Lower leg skin (tissue), 4 donors: ENCODE data around the gene NACC2. TPM values are rescaled to one million over a fixed set of nuclear protein-coding genes. Genes with fewer than 3 reads are reported as not detected.

ENCODE experiments used
- DNase-seq, 2 donors: peaks; one replicate each; pipeline ENCODE4 v3.0.0-alpha.2; 2019; ENCODE audit warnings: low spot score in 2 of 2
- H3K4me3 ChIP-seq: fragments of 200-600 bp; sonication (generic); 2 replicates; pipeline ENCODE4 v1.5.1; 2017; ENCODE audit warnings: mild to moderate bottlenecking, low read depth; ENCODE audit not compliant: poor library complexity, severe bottlenecking
- POLR2A ChIP-seq, 2 donors: fragments of 450-650 bp; IDR thresholded peaks; one replicate each; pipeline ENCODE4 v1.6.1; 2016 to 2017; ENCODE audit warnings: antibody characterized with exemption in 2 of 2, mild to moderate bottlenecking in 1 of 2, moderate library complexity in 1 of 2
- WGBS, 2 donors: methylation state at CpG; one replicate each; pipeline ENCODE4 v1.1.5; 2018; 5-methylcytosine and 5-hydroxymethylcytosine counted together
- intact Hi-C: fragments of 100-400 bp; cut with DNase I; formaldehyde crosslinking; loops from one replicate; pipeline ENCODE4 v1.15.0; 2023; ENCODE audit warnings: low total_unique reads
- total RNA-seq, 4 donors: library from RNA; depleted of rRNA; stranded (reverse); fragments of >200 nt; gene quantifications; one replicate each; pipeline ENCODE4 v1.1.0, GENCODE V29; 2016
- TF ChIP-seq, protein P1 (sequence below), 3 donors: fragments of 450-650 bp; IDR thresholded peaks; one replicate each; pipeline ENCODE4 v1.5.1; 2016; ENCODE audit warnings: antibody characterized with exemption in 3 of 3, mild to moderate bottlenecking in 3 of 3, moderate library complexity in 2 of 3

Gene NACC2
- total RNA-seq, 4 donors from 2014 or later, result 9.1 to 17.3 (median 13.4) TPM

DNA sequence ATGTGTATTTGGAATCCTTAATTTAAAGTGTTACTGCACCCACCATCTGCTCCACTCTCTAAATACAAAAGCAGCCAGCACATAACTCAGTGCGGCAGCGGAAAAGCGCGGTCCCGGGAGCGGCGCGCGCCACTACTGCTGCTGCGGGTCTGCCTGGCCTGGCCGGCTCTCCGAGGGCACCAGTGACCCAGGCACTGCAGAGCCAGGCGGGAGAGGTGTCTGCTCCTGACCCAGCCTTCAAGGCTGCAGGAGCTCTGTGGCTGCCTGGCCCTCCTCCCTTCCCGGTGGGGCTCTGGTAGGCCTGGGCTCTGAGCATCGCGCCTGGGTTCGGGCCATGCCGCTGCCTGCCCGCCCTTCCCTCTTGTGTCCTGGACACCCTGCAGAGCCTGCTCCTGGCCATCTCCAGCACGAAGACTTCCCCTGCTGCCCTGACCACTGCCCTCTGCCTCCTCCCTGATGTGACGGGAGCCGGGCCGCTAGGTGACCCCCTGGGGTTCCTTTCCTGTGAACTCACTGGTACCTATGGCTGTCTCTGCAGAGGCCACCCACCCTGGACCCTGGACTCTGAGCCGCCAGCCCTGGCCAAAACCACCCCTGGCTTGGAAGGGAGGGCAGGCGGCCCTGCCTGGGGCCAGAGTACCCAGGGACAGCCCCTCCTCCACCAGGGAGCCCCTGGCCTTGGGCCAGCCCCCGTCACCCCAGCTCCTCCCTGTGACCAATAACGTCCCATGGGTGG, 101.2 kb downstream of the NACC2 start:
- WGBS, 2 donors, result 76 to 77% methylated on average over 26 to 27 of the region's 27 CpGs
- intact Hi-C loops, result no loop called here
- H3K4me3 ChIP-seq, result no peak overlapping the region
- no peak for TF ChIP-seq POLR2A (IDR thresholded peaks at IDR 0.05)
- TF ChIP-seq, protein P1, sequence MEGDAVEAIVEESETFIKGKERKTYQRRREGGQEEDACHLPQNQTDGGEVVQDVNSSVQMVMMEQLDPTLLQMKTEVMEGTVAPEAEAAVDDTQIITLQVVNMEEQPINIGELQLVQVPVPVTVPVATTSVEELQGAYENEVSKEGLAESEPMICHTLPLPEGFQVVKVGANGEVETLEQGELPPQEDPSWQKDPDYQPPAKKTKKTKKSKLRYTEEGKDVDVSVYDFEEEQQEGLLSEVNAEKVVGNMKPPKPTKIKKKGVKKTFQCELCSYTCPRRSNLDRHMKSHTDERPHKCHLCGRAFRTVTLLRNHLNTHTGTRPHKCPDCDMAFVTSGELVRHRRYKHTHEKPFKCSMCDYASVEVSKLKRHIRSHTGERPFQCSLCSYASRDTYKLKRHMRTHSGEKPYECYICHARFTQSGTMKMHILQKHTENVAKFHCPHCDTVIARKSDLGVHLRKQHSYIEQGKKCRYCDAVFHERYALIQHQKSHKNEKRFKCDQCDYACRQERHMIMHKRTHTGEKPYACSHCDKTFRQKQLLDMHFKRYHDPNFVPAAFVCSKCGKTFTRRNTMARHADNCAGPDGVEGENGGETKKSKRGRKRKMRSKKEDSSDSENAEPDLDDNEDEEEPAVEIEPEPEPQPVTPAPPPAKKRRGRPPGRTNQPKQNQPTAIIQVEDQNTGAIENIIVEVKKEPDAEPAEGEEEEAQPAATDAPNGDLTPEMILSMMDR (IDR thresholded peaks at IDR 0.05), result no peak
- DNase-seq, result no peak

GRCh38 chr9:135993409-135993742, 101.7 kb downstream of the NACC2 start:
- no peak for TF ChIP-seq POLR2A (IDR thresholded peaks at IDR 0.05)
- TF ChIP-seq, protein P1 (IDR thresholded peaks at IDR 0.05), result no peak
- intact Hi-C loops, result no loop called here
- 49 to 60% methylated on average over 11 to 13 of the region's 13 CpGs for WGBS, 2 donors
- no peak for DNase-seq
- H3K4me3 ChIP-seq, result no peak overlapping the region

- intact Hi-C loops, result no loop called here
- TF ChIP-seq POLR2A (IDR thresholded peaks at IDR 0.05), result no peak
- TF ChIP-seq, protein P1 (IDR thresholded peaks at IDR 0.05), result no peak
- 5 to 6% methylated on average over 26 to 32 of the region's 32 CpGs for WGBS, 2 donors
- DNase-seq, result peak; percentile 63 to 95
- no peak overlapping the region for H3K4me3 ChIP-seq
These were observed 102.3 kb downstream of the NACC2 start for GRCh38 chr9:135992486-135993408.

DNA sequence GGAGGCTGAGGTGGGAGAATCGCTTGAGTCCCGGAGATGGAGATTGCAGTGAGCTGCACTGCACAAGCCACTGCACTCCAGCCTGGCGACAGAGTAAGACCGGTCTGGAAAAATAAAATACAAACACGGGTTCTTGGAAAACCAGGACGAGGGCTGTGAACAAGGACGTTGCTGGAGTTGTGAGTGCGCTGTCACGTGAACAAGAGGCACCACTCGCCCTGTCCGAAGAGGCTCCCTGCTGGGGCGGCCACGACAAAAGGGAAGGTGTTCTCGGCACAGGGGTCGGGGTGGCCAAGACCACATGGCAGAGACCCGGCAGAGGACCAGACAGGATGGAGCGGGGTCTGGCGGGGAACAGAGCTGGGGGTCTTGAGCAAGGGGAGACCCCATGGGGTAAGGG, 103.3 kb downstream of the NACC2 start:
- intact Hi-C loops, result no loop called here
- WGBS, 2 donors, result 83 to 89% methylated on average over 18 of the region's 18 CpGs
- no peak for DNase-seq
- TF ChIP-seq, protein P1 (IDR thresholded peaks at IDR 0.05), result no peak
- no peak for TF ChIP-seq POLR2A (IDR thresholded peaks at IDR 0.05)
- H3K4me3 ChIP-seq, result no peak overlapping the region

GRCh38 chr9:135990468-135991429, 104.3 kb downstream of the NACC2 start:
- no peak for DNase-seq
- TF ChIP-seq POLR2A (IDR thresholded peaks at IDR 0.05), result no peak
- TF ChIP-seq, protein P1 (IDR thresholded peaks at IDR 0.05), result no peak
- WGBS, 2 donors, result 19 to 27% methylated on average over 18 to 20 of the region's 21 CpGs
- intact Hi-C loops, result no loop called here
- no peak overlapping the region for H3K4me3 ChIP-seq
